ENCODE results near the gene CNIH2.
"Not testable (repeated sequence)": the region's sequence is repeated elsewhere in the genome, so short reads cannot be mapped to it uniquely, and the experiment has no call there.

The CNIH2 gene

GRCh38 chr11:66310324-66310723 lies 32.3 kb downstream of the CNIH2 start:
- no peaks in the 10 kb centered on the region for H3K27me3 ChIP-seq (ENCODE audit: insufficient read depth, low read length, poor library complexity, severe bottlenecking)
- no peaks in the 10 kb centered on the region for H3K9me2 ChIP-seq (replicated peaks; ENCODE audit: low read depth, low read length)
- no peak overlapping the region for H2AFZ ChIP-seq (ENCODE audit: low read length)
- H3K9ac ChIP-seq (ENCODE audit: low read depth, low read length, poor library complexity, severe bottlenecking) = no peak overlapping the region
- H3K9me3 ChIP-seq (ENCODE audit: insufficient read depth, low read depth, low read length) = no peaks in the 10 kb centered on the region
- no peaks in the 10 kb centered on the region for H3K36me3 ChIP-seq (ENCODE audit: insufficient read depth, low read length)
- H3K4me1 ChIP-seq (ENCODE audit: insufficient read depth, low read length, poor library complexity, severe bottlenecking) = peaks cover 18% of the 10 kb centered on the region
- H3F3A ChIP-seq (ENCODE audit: low read depth) = no peaks in the 10 kb centered on the region
- no peaks in the 10 kb centered on the region for H4K20me1 ChIP-seq (ENCODE audit: insufficient read depth, low read length, poor library complexity, severe bottlenecking)
- TF ChIP-seq CTCF (conservative IDR thresholded peaks at IDR 0.05; ENCODE audit: low read length) (no peak), EZH2phosphoT487 (IDR thresholded peaks at IDR 0.05; ENCODE audit: borderline replicate concordance) (no peak)
- H3K4me2 ChIP-seq (ENCODE audit: low read depth, low read length, poor library complexity, severe bottlenecking) = no peak overlapping the region
- H3K4me3 ChIP-seq (ENCODE audit: low read length, poor library complexity, severe bottlenecking) = no peak overlapping the region
- no peaks in the 10 kb centered on the region for H3K79me2 ChIP-seq (ENCODE audit: insufficient read depth, low read length)

- not testable (repeated sequence) for H3K4me3 ChIP-seq (ENCODE audit: low read length, poor library complexity, severe bottlenecking); H3K9me3 ChIP-seq (ENCODE audit: insufficient read depth, low read depth, low read length); H3K79me2 ChIP-seq (ENCODE audit: insufficient read depth, low read length); H3F3A ChIP-seq (ENCODE audit: low read depth); H3K36me3 ChIP-seq (ENCODE audit: insufficient read depth, low read length); H3K9me2 ChIP-seq (replicated peaks; ENCODE audit: low read depth, low read length); H3K9ac ChIP-seq (ENCODE audit: low read depth, low read length, poor library complexity, severe bottlenecking); H3K4me2 ChIP-seq (ENCODE audit: low read depth, low read length, poor library complexity, severe bottlenecking); H3K27me3 ChIP-seq (ENCODE audit: insufficient read depth, low read length, poor library complexity, severe bottlenecking); H2AFZ ChIP-seq (ENCODE audit: low read length); H4K20me1 ChIP-seq (ENCODE audit: insufficient read depth, low read length, poor library complexity, severe bottlenecking)
- peaks cover 18% of the 10 kb centered on the region for H3K4me1 ChIP-seq (ENCODE audit: insufficient read depth, low read length, poor library complexity, severe bottlenecking)
Measured at GRCh38 chr11:66310803-66311440, 32.9 kb downstream of the CNIH2 start.

GRCh38 chr11:66311470-66311964 lies 33.5 kb downstream of the CNIH2 start:
- no peaks in the 10 kb centered on the region for H3F3A ChIP-seq (ENCODE audit: low read depth)
- peak overlapping the region; percentile 52 for H3K9ac ChIP-seq (ENCODE audit: low read depth, low read length, poor library complexity, severe bottlenecking)
- no peaks in the 10 kb centered on the region for H3K27me3 ChIP-seq (ENCODE audit: insufficient read depth, low read length, poor library complexity, severe bottlenecking)
- no peak; the same call in 1 of the 2 replicates for TF ChIP-seq CTCF (conservative IDR thresholded peaks at IDR 0.05; ENCODE audit: low read length)
- TF ChIP-seq EZH2phosphoT487 (IDR thresholded peaks at IDR 0.05; ENCODE audit: borderline replicate concordance) = no peak
- H3K4me2 ChIP-seq (ENCODE audit: low read depth, low read length, poor library complexity, severe bottlenecking) = peak overlapping the region; percentile 79
- H3K36me3 ChIP-seq (ENCODE audit: insufficient read depth, low read length) = no peaks in the 10 kb centered on the region
- no peaks in the 10 kb centered on the region for H3K79me2 ChIP-seq (ENCODE audit: insufficient read depth, low read length)
- H4K20me1 ChIP-seq (ENCODE audit: insufficient read depth, low read length, poor library complexity, severe bottlenecking) = no peaks in the 10 kb centered on the region
- peak overlapping the region; percentile 92; the same call in 1 of the 2 replicates for H2AFZ ChIP-seq (ENCODE audit: low read length)
- peak overlapping the region; percentile 76 for H3K4me3 ChIP-seq (ENCODE audit: low read length, poor library complexity, severe bottlenecking)
- H3K9me3 ChIP-seq (ENCODE audit: insufficient read depth, low read depth, low read length) = no peaks in the 10 kb centered on the region
- H3K4me1 ChIP-seq (ENCODE audit: insufficient read depth, low read length, poor library complexity, severe bottlenecking) = peaks cover 18% of the 10 kb centered on the region
- H3K9me2 ChIP-seq (replicated peaks; ENCODE audit: low read depth, low read length) = no peaks in the 10 kb centered on the region

Data from Loucy (cell line).